ENCODE measurements around the gene TSC2. TPM values are rescaled to one million over a fixed set of nuclear protein-coding genes. Genes with fewer than 3 reads are reported as not detected.

The TSC2 gene
- total and polyA plus RNA-seq, 2 of the 13 experiments (the other 11 are each of a cell fraction or from before 2014, with no cell fraction given): 19.6 to 40.4 TPM

- TF ChIP-seq, protein P1, sequence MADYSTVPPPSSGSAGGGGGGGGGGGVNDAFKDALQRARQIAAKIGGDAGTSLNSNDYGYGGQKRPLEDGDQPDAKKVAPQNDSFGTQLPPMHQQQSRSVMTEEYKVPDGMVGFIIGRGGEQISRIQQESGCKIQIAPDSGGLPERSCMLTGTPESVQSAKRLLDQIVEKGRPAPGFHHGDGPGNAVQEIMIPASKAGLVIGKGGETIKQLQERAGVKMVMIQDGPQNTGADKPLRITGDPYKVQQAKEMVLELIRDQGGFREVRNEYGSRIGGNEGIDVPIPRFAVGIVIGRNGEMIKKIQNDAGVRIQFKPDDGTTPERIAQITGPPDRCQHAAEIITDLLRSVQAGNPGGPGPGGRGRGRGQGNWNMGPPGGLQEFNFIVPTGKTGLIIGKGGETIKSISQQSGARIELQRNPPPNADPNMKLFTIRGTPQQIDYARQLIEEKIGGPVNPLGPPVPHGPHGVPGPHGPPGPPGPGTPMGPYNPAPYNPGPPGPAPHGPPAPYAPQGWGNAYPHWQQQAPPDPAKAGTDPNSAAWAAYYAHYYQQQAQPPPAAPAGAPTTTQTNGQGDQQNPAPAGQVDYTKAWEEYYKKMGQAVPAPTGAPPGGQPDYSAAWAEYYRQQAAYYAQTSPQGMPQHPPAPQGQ (CRISPR knock-in tag; IDR thresholded peaks at IDR 0.05; ENCODE audit: borderline replicate concordance): no peak
- TF ChIP-seq SMAD3 (CRISPR knock-in tag; IDR thresholded peaks at IDR 0.05): 0 out of 2 replicates have a peak, but pooled peaks have one; percentile 34
- TF ChIP-seq ZNF562 (CRISPR knock-in tag; IDR thresholded peaks at IDR 0.05; ENCODE audit: borderline replicate concordance): no peak
- TF ChIP-seq TMF1 (CRISPR knock-in tag; IDR thresholded peaks at IDR 0.05; ENCODE audit: low read depth): 0 out of 2 replicates have a peak, but pooled peaks have one; percentile 45
- TF ChIP-seq ZNF510 (CRISPR knock-in tag; IDR thresholded peaks at IDR 0.05; ENCODE audit: low read depth): 0 out of 2 replicates have a peak, but pooled peaks have one; percentile 59
- peak; percentile 77; the same call in 1 of the 2 replicates for TF ChIP-seq ZNF572 (CRISPR knock-in tag; IDR thresholded peaks at IDR 0.05)
- no peak for TF ChIP-seq TAF15 (IDR thresholded peaks at IDR 0.05; ENCODE audit: low read depth, low read length, poor library complexity, severe bottlenecking)
- TF ChIP-seq, protein P2, sequence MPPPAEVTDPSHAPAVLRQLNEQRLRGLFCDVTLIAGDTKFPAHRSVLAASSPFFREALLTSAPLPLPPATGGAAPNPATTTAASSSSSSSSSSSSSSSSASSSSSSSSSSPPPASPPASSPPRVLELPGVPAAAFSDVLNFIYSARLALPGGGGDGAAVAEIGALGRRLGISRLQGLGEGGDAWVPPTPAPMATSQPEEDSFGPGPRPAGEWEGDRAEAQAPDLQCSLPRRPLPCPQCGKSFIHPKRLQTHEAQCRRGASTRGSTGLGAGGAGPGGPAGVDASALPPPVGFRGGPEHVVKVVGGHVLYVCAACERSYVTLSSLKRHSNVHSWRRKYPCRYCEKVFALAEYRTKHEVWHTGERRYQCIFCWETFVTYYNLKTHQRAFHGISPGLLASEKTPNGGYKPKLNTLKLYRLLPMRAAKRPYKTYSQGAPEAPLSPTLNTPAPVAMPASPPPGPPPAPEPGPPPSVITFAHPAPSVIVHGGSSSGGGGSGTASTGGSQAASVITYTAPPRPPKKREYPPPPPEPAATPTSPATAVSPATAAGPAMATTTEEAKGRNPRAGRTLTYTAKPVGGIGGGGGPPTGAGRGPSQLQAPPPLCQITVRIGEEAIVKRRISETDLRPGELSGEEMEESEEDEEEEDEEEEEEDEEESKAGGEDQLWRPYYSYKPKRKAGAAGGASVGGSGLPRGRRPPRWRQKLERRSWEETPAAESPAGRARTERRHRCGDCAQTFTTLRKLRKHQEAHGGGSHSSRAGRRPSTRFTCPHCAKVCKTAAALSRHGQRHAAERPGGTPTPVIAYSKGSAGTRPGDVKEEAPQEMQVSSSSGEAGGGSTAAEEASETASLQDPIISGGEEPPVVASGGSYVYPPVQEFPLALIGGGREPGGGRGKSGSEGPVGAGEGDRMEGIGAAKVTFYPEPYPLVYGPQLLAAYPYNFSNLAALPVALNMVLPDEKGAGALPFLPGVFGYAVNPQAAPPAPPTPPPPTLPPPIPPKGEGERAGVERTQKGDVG (CRISPR knock-in tag; IDR thresholded peaks at IDR 0.05; ENCODE audit: borderline replicate concordance): no peak
- TF ChIP-seq ZNF329 (CRISPR knock-in tag; IDR thresholded peaks at IDR 0.05; ENCODE audit: low read depth): no peak
- TF ChIP-seq BRD4 (CRISPR knock-in tag; IDR thresholded peaks at IDR 0.05): 0 out of 2 replicates have a peak, but pooled peaks have one; percentile 36
- TF ChIP-seq, protein P3, sequence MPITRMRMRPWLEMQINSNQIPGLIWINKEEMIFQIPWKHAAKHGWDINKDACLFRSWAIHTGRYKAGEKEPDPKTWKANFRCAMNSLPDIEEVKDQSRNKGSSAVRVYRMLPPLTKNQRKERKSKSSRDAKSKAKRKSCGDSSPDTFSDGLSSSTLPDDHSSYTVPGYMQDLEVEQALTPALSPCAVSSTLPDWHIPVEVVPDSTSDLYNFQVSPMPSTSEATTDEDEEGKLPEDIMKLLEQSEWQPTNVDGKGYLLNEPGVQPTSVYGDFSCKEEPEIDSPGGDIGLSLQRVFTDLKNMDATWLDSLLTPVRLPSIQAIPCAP (CRISPR knock-in tag; IDR thresholded peaks at IDR 0.05; ENCODE audit: low read depth): no peak
- no peak for TF ChIP-seq ZNF17 (CRISPR knock-in tag; IDR thresholded peaks at IDR 0.05)
- peak; percentile 90 for TF ChIP-seq ZNF747 (CRISPR knock-in tag; IDR thresholded peaks at IDR 0.05; ENCODE audit: borderline replicate concordance)
- TF ChIP-seq IKZF4 (CRISPR knock-in tag; IDR thresholded peaks at IDR 0.05; ENCODE audit: borderline replicate concordance, low read depth, not compliant biosample characterization): no peak
- TF ChIP-seq PTBP1 (IDR thresholded peaks at IDR 0.05; ENCODE audit: low read depth, low read length, poor library complexity, severe bottlenecking): no peak
- no peak for TF ChIP-seq SAFB2 (CRISPR knock-in tag; IDR thresholded peaks at IDR 0.05; ENCODE audit: borderline replicate concordance, low read depth)
- TF ChIP-seq TRIM22 (IDR thresholded peaks at IDR 0.05): no peak
- no peak for TF ChIP-seq ZNF703 (CRISPR knock-in tag; IDR thresholded peaks at IDR 0.05; ENCODE audit: borderline replicate concordance)
- no peak for TF ChIP-seq SMAD9 (CRISPR knock-in tag; IDR thresholded peaks at IDR 0.05)
Measured at GRCh38 chr16:2023092-2024031, 24.4 kb upstream of the TSC2 start (continued).
